Gastrocnemius medialis (tissue), 4 donors: Measurements from ENCODE around the gene RAD9A. TPM values are rescaled to one million over a fixed set of nuclear protein-coding genes. Genes with fewer than 3 reads are reported as not detected.

ENCODE experiments used
- ATAC-seq, 2 donors: fragments of 150-250 bp; one replicate each; pipeline ENCODE4 v1.9.1; 2016
- DNase-seq, 2 donors: peaks; one replicate each; pipeline ENCODE4 v3.0.0-alpha.2; 2019
- H3K27ac ChIP-seq, 4 donors: fragments of 200-600 bp; sonication (generic); 1 replicate in 1 of 4; 2 replicates in 3 of 4; pipeline ENCODE4 v1.5.1; 2016 to 2018; ENCODE audit warnings: mild to moderate bottlenecking in 2 of 4, moderate library complexity in 1 of 4
- H3K27me3 ChIP-seq, 3 donors: fragments of 200-600 bp; sonication (generic) in 2 of 3; 1 replicate in 1 of 3; 2 replicates in 2 of 3; pipeline versions ENCODE4 v1.5.1 to v1.6.0; 2016 to 2019; ENCODE audit warnings: mild to moderate bottlenecking in 1 of 3, moderate library complexity in 1 of 3
- H3K36me3 ChIP-seq, 2 donors: fragments of 200-600 bp; sonication (generic) in 1 of 2; one replicate each; pipeline ENCODE4 v1.5.1; 2017 to 2018
- H3K4me1 ChIP-seq, 2 donors: fragments of 200-600 bp; sonication (generic) in 1 of 2; one replicate each; pipeline ENCODE4 v1.5.1; 2016 to 2017; ENCODE audit warnings: mild to moderate bottlenecking in 2 of 2
- H3K4me3 ChIP-seq, 4 donors: fragments of 200-600 bp; sonication (generic) in 3 of 4; 1 replicate in 1 of 4; 2 replicates in 3 of 4; pipeline ENCODE4 v1.5.1; 2016 to 2019; ENCODE audit warnings: mild to moderate bottlenecking in 2 of 4
- H3K9me3 ChIP-seq, 3 donors: fragments of 200-600 bp; sonication (generic) in 2 of 3; 1 replicate in 1 of 3; 2 replicates in 2 of 3; pipeline ENCODE4 v1.5.1; 2016 to 2019
- POLR2A ChIP-seq, 2 donors: fragments of 450-650 bp; IDR thresholded peaks; one replicate each; pipeline ENCODE4 v1.6.1; 2017; ENCODE audit warnings: antibody characterized with exemption in 2 of 2, mild to moderate bottlenecking in 2 of 2, moderate library complexity in 2 of 2
- in situ Hi-C, 4 donors: fragments of 200-750 bp; cut with MboI; loops; one replicate each; pipeline versions ENCODE4 v1.15.0 to v1.8.0; 2017; ENCODE audit warnings: low sequenced_read_pairs in 4 of 4
- intact Hi-C: fragments of 100-400 bp; cut with DNase I; formaldehyde crosslinking; loops from one replicate; pipeline ENCODE4 v1.15.1; 2023; ENCODE audit warnings: low total_unique reads
- total RNA-seq, 4 donors: library from RNA; depleted of rRNA; stranded (reverse); fragments of >200 nt; gene quantifications; one replicate each; pipeline versions ENCODE4 v1.1.0 to v1.2.3, GENCODE V29; 2016
- TF ChIP-seq, protein P1 (sequence below), 5 experiments: fragments of 450-650 bp in 3 of 5; fragments of 200-600 bp in 2 of 5; sonication (generic) in 2 of 5; IDR thresholded peaks in 4 of 5; conservative IDR thresholded peaks in 1 of 5; 1 replicate in 4 of 5; 2 replicates in 1 of 5; pipeline ENCODE4 v1.5.1; 2016 to 2019; ENCODE audit warnings: antibody characterized with exemption in 5 of 5, mild to moderate bottlenecking in 3 of 5, moderate library complexity in 3 of 5

Gene RAD9A
- total RNA-seq, 4 donors from 2014 or later, result 5.2 to 14.7 (median 7.7) TPM

DNA sequence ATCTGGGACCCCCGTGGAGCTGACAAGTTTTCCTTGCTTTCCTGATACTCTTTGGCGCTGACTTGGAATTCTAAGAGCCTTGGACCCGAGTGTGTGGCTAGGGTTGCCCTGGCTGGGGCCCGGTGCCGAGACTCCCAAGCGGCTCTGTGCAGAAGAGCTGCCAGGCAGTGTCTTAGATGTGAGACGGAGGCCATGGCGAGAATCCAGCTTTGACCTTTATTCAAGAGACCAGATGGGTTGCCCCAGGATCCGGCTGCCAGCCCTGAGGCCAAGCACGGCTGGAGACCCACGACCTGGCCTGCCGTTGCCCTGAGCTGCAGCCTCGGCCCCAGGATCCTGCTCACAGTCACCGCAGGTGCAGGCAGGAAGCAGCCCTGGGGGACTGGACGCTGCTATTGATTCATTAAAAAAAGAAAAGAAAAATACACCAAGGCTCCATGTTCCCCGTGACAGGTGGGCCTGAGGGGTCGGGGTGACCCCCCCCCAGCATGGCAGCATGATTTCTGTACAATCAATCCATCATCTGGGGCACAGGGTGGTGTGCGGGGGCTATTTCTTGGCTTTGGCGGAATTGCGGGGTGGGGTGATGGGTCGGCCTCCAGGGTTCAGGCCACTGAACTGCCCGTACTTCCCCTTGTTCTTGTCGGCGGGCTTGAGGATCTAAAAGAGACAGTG, 6.3 kb downstream of the RAD9A start:
- Histone ChIP-seq H3K27ac (peak overlapping the region in 1 of 4 donors; percentile 0), H3K36me3 (peaks cover 0 to 43% of the 10 kb centered on the region in 2 donors), H3K27me3 (no peaks in the 10 kb centered on the region), H3K4me3 (no peak overlapping the region), H3K9me3 (no peaks in the 10 kb centered on the region), H3K4me1 (peaks cover 20 to 22% of the 10 kb centered on the region in 2 donors)
- in situ Hi-C loops (loop anchor here (10.0 kb wide), 2 partner anchors 77 to 107 kb away; partner anchors contain the start of genes CDK2AP2 (in 3 of the 4) and PITPNM1 (in 3 of the 4)), intact Hi-C loops (no loop called here)
- TF ChIP-seq, protein P1, sequence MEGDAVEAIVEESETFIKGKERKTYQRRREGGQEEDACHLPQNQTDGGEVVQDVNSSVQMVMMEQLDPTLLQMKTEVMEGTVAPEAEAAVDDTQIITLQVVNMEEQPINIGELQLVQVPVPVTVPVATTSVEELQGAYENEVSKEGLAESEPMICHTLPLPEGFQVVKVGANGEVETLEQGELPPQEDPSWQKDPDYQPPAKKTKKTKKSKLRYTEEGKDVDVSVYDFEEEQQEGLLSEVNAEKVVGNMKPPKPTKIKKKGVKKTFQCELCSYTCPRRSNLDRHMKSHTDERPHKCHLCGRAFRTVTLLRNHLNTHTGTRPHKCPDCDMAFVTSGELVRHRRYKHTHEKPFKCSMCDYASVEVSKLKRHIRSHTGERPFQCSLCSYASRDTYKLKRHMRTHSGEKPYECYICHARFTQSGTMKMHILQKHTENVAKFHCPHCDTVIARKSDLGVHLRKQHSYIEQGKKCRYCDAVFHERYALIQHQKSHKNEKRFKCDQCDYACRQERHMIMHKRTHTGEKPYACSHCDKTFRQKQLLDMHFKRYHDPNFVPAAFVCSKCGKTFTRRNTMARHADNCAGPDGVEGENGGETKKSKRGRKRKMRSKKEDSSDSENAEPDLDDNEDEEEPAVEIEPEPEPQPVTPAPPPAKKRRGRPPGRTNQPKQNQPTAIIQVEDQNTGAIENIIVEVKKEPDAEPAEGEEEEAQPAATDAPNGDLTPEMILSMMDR (IDR thresholded peaks at IDR 0.05 in 4 of 5, conservative IDR thresholded peaks at IDR 0.05 in 1 of 5), result no peak
- no peak for TF ChIP-seq POLR2A (IDR thresholded peaks at IDR 0.05)
- DNase-seq, result no peak
- no peak for ATAC-seq

DNA sequence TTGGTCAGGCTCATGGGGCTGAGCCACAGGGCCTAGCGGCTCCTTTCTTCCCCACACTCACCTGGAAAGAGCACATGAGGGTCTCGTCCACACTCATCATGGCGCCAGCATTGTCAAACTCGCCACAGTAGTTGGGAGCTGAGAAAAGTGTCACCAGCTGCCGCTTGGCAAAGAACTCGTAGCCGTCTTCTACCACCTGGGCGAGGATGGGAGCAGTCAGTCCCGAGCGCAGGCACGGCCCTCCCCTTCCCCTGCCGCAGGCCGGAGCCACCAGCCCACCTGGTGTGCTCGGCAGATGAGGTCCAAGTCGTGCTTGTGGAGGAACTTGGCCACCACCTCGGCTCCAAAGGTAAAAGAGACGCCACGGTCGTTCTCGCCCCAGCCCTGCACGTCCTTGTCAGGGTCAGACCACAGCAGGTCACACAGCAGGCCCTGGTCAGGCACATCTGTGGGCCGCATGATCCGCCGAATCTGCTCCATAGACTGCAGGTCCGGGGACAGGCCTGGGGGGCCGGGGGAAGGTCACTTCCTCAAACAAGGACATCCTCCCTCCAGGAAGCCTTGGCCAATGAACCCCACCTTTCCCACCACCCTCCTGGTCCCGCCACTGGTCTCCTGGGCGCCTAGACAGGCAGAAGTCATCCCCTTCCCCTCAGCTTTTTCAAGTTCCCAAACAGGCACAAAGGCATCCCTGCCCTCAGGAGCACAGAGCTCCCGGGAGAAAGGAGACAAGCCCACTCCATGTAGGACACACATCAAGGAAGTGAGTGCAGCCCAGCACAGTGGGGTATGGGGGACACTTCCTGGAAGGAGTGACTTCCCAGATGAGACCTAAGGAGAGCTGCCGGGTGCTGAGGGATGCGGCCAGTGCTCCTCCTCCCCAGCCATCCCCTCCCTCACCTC, 7.1 kb downstream of the RAD9A start:
- no peak for TF ChIP-seq POLR2A (IDR thresholded peaks at IDR 0.05)
- TF ChIP-seq, protein P1 (IDR thresholded peaks at IDR 0.05 in 4 of 5, conservative IDR thresholded peaks at IDR 0.05 in 1 of 5), result no peak
- intact Hi-C loops (no loop called here), in situ Hi-C loops (loop anchor here (10.0 kb wide), 2 partner anchors 76 to 106 kb away; partner anchors contain the start of genes CDK2AP2 (in 3 of the 4) and PITPNM1 (in 3 of the 4))
- DNase-seq (no peak), ATAC-seq (no peak)
- H3K36me3 ChIP-seq, result peaks cover 0 to 43% of the 10 kb centered on the region in 2 donors
- peaks cover 20 to 22% of the 10 kb centered on the region in 2 donors for H3K4me1 ChIP-seq
- H3K27ac ChIP-seq, result no peak overlapping the region
- no peak overlapping the region for H3K4me3 ChIP-seq
- H3K9me3 ChIP-seq, result no peaks in the 10 kb centered on the region
- no peaks in the 10 kb centered on the region for H3K27me3 ChIP-seq

DNA sequence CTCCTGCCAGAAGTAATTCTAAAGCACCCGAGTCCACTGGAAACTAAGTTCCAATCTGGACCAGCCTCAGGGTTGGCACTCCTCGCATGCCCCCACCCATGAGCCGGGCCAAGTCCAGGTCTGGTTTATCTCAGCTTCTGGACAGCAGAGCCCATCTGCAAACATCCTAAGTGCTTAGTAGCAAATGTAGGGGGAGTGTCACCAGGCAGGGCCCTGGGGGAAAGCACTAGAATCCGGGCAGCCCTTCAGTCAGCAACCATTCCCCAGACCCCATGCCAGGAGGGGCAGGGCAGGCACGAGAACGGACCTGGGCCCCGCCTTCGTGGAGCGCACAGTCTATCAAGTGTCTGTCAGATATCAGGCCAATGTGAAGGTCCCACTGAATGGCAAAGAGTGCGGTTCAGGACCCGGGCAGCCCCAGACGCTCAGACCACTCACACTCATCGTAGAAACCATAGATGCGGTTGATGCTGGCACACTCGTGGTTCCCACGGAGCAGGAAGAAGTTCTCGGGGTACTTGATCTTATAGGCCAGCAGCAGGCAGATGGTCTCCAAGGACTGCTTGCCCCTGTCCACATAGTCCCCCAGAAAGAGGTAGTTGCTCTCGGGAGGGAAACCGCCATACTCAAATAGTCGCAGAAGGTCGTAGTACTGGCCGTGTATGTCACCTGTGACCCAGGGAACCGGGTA, 8.6 kb downstream of the RAD9A start:
- in situ Hi-C loops, result no loop called here
- ATAC-seq, result no peak

More for the DNA sequence above, 8.6 kb downstream of the RAD9A start:
- intact Hi-C loops, result no loop called here
- Histone ChIP-seq H3K4me3 (peak overlapping the region; percentile 70 to 97 (median 80)), H3K27ac (peak overlapping the region; percentile 87 to 96 (median 90)), H3K9me3 (no peaks in the 10 kb centered on the region), H3K4me1 (peaks cover 20 to 22% of the 10 kb centered on the region in 2 donors), H3K27me3 (no peaks in the 10 kb centered on the region), H3K36me3 (peaks cover 0 to 43% of the 10 kb centered on the region in 2 donors)
- DNase-seq, result no peak
- TF ChIP-seq POLR2A (IDR thresholded peaks at IDR 0.05), result no peak
- TF ChIP-seq, protein P1 (IDR thresholded peaks at IDR 0.05 in 4 of 5, conservative IDR thresholded peaks at IDR 0.05 in 1 of 5), result no peak
